GM21619 (cell line): ENCODE results near the gene MSS51.
"Not testable (repeated sequence)": the region's sequence is repeated elsewhere in the genome, so short reads cannot be mapped to it uniquely, and the experiment has no call there.

Experiments used
- ATAC-seq: cut with Tn5 transposase; IDR thresholded peaks from one replicate; pipeline ENCODE4 v1.9.1; 2021; ENCODE audit not compliant: unreplicated experiment

The MSS51 gene

GRCh38 chr10:73414230-73414945 lies 19.0 kb downstream of the MSS51 start:
- peak; percentile 25 for ATAC-seq

- peak; percentile 89 for ATAC-seq
Measured at GRCh38 chr10:73413528-73414229, 19.7 kb downstream of the MSS51 start, which contains the start of gene ANXA7. TSS of gene ANXA7 (minus strand) at chr10:73414058. CDS start at chr10:73400856, 13,202 bp downstream.

- ATAC-seq: peak; percentile 22
Measured at GRCh38 chr10:73413108-73413527, 20.2 kb downstream of the MSS51 start.

- ATAC-seq: no peak
Measured at GRCh38 chr10:73410897-73411296, 22.5 kb downstream of the MSS51 start.

GRCh38 chr10:73408978-73409521 lies 24.3 kb downstream of the MSS51 start:
- no peak for ATAC-seq

- no peak for ATAC-seq
Measured at GRCh38 chr10:73408061-73408460, 25.3 kb downstream of the MSS51 start.

GRCh38 chr10:73407495-73407894 lies 25.9 kb downstream of the MSS51 start:
- ATAC-seq: no peak

GRCh38 chr10:73406846-73407245 lies 26.5 kb downstream of the MSS51 start:
- ATAC-seq: no peak

- no peak for ATAC-seq
Measured at GRCh38 chr10:73405556-73405955, 27.8 kb downstream of the MSS51 start.

GRCh38 chr10:73404690-73405089 lies 28.7 kb downstream of the MSS51 start:
- ATAC-seq: no peak

- ATAC-seq: no peak
Measured at GRCh38 chr10:73401636-73402035, 31.7 kb downstream of the MSS51 start.

GRCh38 chr10:73399063-73399462 lies 34.3 kb downstream of the MSS51 start:
- no peak for ATAC-seq

- no peak for ATAC-seq
Measured at GRCh38 chr10:73398024-73398423, 35.3 kb downstream of the MSS51 start.

- ATAC-seq: not testable (repeated sequence)
Measured at GRCh38 chr10:73394325-73394724, 39.0 kb downstream of the MSS51 start.

- ATAC-seq: no peak
Measured at GRCh38 chr10:73388228-73388627, 45.1 kb downstream of the MSS51 start.

- ATAC-seq: no peak
Measured at GRCh38 chr10:73386583-73386982, 46.8 kb downstream of the MSS51 start.

- no peak for ATAC-seq
Measured at GRCh38 chr10:73379064-73379748, 54.2 kb downstream of the MSS51 start.

GRCh38 chr10:73376679-73377078 lies 56.7 kb downstream of the MSS51 start:
- ATAC-seq: no peak
